AG09319 (cell line): ENCODE results near the gene SNX4.

Source experiments
- DNase-seq: peaks from one replicate; pipeline ENCODE4 v3.0.0-alpha.2; 2010; ENCODE audit warnings: low read depth; ENCODE audit errors: extremely low read depth
- TF ChIP-seq, protein P1 (sequence below): IDR thresholded peaks from 2 replicates; pipeline ENCODE4 v1.5.1; 2011; ENCODE audit warnings: low read depth, mild to moderate bottlenecking, inconsistent platforms, low read length, moderate library complexity

Gene SNX4

DNA sequence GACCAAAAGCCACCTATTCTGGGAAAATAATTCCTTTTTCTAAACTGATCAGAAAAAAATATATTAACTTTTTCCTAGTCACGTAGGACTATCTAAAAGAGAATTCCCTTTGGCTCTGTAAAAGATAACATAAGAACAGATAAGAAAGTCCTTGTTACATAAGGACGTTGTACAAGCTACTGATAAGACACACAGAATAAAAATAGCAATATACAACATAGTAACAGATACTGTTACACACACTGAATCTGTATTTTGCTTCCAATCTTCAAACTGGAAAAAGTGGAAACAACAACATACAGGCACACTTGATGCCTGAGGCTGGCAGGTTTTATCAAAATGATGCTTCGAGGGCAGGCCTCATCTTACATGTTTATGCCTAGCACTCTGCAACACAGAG, 59.8 kb downstream of the SNX4 start:
- DNase-seq: no peak
- TF ChIP-seq, protein P1, sequence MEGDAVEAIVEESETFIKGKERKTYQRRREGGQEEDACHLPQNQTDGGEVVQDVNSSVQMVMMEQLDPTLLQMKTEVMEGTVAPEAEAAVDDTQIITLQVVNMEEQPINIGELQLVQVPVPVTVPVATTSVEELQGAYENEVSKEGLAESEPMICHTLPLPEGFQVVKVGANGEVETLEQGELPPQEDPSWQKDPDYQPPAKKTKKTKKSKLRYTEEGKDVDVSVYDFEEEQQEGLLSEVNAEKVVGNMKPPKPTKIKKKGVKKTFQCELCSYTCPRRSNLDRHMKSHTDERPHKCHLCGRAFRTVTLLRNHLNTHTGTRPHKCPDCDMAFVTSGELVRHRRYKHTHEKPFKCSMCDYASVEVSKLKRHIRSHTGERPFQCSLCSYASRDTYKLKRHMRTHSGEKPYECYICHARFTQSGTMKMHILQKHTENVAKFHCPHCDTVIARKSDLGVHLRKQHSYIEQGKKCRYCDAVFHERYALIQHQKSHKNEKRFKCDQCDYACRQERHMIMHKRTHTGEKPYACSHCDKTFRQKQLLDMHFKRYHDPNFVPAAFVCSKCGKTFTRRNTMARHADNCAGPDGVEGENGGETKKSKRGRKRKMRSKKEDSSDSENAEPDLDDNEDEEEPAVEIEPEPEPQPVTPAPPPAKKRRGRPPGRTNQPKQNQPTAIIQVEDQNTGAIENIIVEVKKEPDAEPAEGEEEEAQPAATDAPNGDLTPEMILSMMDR: no peak

DNA sequence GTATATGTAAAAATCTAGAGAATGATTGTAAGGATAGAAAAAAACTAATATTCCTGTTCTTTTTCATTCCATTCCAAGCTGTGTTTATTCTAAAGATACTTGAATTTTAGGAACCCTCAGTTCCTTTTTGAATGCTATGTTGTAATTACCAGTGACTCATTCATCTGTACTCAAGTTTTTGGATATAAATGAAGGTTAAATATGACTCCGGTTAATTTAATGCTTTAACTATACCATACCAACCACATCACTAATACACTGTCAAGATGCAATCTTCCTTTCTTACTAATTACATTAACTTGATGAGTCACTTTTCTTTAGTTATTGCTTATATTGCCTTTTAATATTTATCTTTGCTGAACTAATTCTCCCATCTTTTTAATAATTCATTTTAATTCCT, 76.1 kb downstream of the SNX4 start:
- DNase-seq: peak; percentile 54
- TF ChIP-seq, protein P1: no peak

DNA sequence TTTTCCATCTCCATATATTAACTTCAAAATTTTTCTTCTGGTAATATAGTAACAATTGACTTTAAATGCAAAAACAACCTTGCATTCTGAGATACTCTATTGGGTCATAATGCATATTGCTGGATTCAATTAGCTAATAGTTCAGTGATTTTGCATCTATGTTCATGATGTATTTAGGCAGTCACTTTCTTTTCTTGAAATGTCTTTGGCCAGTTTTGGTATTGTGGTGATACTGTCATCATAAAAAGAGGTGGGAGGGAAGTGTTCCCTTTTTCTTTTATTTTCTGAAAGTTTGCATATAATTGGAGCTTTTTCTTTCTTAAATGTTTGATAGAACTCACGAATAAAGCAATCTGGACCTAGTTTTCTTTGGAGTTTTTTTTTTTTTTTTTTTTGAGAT, 77.5 kb downstream of the SNX4 start:
- no peak for DNase-seq
- TF ChIP-seq, protein P1: no peak

DNA sequence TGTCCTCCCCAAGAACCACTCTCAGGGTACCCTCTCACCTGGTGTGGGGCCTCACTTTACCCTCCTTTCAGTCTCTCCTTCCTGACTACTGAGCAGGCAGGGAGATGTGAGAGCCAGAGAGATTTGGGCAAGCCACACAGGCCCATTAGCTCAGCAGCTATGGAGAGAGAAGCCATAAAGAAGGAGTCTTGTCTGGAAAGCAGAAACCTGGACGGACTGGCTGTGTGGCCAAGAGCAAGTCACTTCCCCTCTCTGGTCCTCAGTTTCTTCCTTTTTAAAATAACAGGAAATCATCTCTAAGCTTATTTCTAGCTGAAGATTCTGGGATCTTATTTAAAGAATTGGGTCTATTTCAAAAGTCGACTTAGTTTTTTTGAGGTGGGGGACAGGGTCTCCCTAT, 79.0 kb downstream of the SNX4 start:
- DNase-seq: no peak
- TF ChIP-seq, protein P1: no peak

DNA sequence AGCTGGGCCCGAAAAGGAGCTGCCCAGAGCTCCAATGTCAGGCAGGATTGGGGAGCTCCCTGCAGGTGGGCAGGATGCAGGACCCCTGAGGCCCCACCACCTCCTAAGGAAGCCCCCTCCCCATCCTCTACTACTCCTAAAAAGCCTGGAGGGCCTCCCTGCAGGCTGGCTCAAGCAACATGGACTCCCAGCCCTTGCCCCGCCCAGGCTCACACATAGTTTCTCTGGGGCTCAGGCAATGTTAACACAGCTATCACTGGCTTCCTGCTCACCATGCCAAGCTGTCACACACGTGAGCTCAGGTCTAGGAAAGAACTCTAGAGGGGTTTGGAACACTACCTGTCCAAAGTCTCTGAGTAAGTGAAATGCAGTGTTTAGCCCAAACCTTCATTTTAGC, 79.4 kb downstream of the SNX4 start:
- DNase-seq: no peak
- TF ChIP-seq, protein P1: no peak

DNA sequence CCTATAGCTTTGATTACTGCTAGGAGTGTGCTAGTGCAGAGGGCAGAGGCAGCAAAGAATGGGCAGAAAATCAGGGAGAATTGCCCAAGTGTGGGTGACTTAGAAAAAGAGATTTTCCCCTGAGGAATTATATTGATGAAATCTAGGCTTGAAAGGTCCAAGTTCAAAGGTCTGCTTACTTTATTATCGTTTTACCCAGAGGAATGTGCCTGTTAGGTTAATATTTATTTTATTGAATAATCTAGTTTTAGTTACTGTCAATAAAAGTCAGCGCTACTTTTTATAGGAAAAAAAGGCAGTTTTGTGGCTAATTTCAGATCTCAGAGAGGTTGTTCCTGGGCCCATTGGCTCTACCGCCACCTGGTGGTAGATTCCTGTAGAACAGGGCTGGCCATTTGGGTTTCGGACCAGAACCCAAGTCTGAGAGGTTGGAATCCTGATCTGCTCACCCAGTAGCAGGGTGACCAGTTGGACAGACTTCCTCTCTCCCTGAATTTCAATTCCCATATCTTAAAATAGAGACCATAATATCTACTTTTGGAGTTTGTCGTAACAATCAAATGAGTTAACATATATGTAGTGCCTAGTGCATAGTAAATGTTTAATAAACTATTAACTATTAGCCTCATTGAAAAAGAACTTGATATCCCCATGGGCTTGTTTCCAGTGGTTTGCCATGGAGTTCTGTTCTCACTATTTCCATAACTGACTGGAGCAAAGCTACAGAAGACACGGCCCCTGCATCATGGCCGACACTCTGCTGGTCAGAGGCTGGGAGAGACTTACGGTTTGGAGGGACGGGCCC, 82.2 kb downstream of the SNX4 start:
- DNase-seq: peak; percentile 7
- TF ChIP-seq, protein P1: peak; percentile 94

DNA sequence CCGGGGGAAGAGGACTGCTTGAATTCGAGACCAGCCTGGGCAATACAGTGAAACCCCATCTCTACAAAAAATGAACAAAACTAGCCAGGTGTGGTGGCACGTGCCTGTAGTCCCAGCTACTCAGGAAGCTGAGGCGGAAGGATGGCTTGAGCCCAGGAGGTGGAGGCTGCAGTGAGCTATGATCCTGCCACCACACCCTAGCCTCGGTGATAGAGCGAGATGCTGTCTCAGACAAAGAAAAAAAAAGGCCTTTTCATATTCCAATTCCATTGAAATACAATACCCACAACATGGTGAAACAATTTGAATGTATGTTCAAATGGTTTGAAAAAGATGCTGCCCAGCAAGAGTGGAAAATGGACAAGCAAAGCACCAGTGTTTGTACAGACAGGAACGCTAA, 83.1 kb downstream of the SNX4 start:
- TF ChIP-seq, protein P1: no peak
- no peak for DNase-seq
